IMR-90 (cell line): ENCODE data around the gene CHST14. TPM values are rescaled to one million over a fixed set of nuclear protein-coding genes. Genes with fewer than 3 reads are reported as not detected.

Source experiments
- ATAC-seq: fragments of 200-7000 bp; cut with Tn5 transposase; 2 replicates; pipeline ENCODE4 v1.9.1; 2020; ENCODE audit warnings: low read depth, mild to moderate bottlenecking, moderate library complexity
- BruUV-seq: library from RNA; stranded (reverse); fragments of 400-500 nt; replicated peaks from 2 replicates; lab custom pipeline; 2021; lab: Mats Ljungman, UMichigan
- CTCF ChIA-PET: fragments of 300-600 bp; formaldehyde crosslinking; extraction: SDS; loops from one replicate; lab custom pipeline; 2021; ENCODE audit warnings: antibody characterized with exemption; lab: Yijun Ruan, JAX
- POLR2A ChIA-PET: fragments of 300-600 bp; sonication (Branson Sonifier 250); formaldehyde crosslinking; loops from one replicate; lab custom pipeline; 2022; ENCODE audit warnings: antibody characterized with exemption; ENCODE audit not compliant: unreplicated experiment; lab: Charles Lee
- DNase-seq: peaks from one replicate; pipeline ENCODE4 v3.0.0; 2013
- H2AFZ ChIP-seq: replicated peaks from 2 replicates; pipeline ENCODE3; 2013; ENCODE audit warnings: low read length, mild to moderate bottlenecking; ENCODE audit not compliant: poor library complexity
- H2AK5ac ChIP-seq: 2 replicates; pipeline ENCODE4 v1.6.1; 2013; ENCODE audit warnings: low read depth, low read length, inconsistent platforms
- H2AK9ac ChIP-seq: replicated peaks from 2 replicates; pipeline ENCODE3; 2013; ENCODE audit warnings: mild to moderate bottlenecking, low read depth, low read length, moderate library complexity; ENCODE audit not compliant: poor library complexity
- H2BK120ac ChIP-seq: 2 replicates; pipeline ENCODE4 v1.6.1; 2013; ENCODE audit warnings: low read depth, low read length, inconsistent platforms
- H2BK15ac ChIP-seq: 3 replicates; pipeline ENCODE4 v1.6.1; 2013; ENCODE audit warnings: low read depth, low read length, inconsistent platforms
- H2BK20ac ChIP-seq: 2 replicates; pipeline ENCODE4 v1.6.1; 2013; ENCODE audit warnings: low read depth, mild to moderate bottlenecking, inconsistent platforms, low read length, moderate library complexity
- H2BK5ac ChIP-seq: 2 replicates; pipeline ENCODE4 v1.6.1; 2013; ENCODE audit warnings: mild to moderate bottlenecking, low read depth, low read length, inconsistent platforms; ENCODE audit not compliant: poor library complexity, severe bottlenecking
- H3K14ac ChIP-seq: replicated peaks from 2 replicates; pipeline ENCODE4 v1.6.1; 2013; ENCODE audit warnings: low read depth, low read length, inconsistent platforms
- H3K18ac ChIP-seq: 2 replicates; pipeline ENCODE4 v1.6.1; 2013; ENCODE audit warnings: low read depth, low read length, control low read depth
- H3K23ac ChIP-seq: 2 replicates; pipeline ENCODE4 v1.6.1; 2013; ENCODE audit warnings: low read depth, low read length, inconsistent platforms
- H3K27ac ChIP-seq: 2 replicates; pipeline ENCODE4 v1.5.1; 2013; ENCODE audit warnings: mild to moderate bottlenecking, control low read depth, low read length; ENCODE audit not compliant: insufficient read depth
- H3K27me3 ChIP-seq: 2 replicates; pipeline ENCODE4 v1.6.1; 2013; ENCODE audit warnings: low read length; ENCODE audit not compliant: control insufficient read depth, insufficient read depth
- H3K36me3 ChIP-seq: 2 replicates; pipeline ENCODE4 v1.6.1; 2013; ENCODE audit warnings: low read length, mixed read lengths; ENCODE audit not compliant: control insufficient read depth, insufficient read depth
- H3K4ac ChIP-seq: 2 replicates; pipeline ENCODE4 v1.6.1; 2013; ENCODE audit warnings: low read depth, low read length, inconsistent platforms
- H3K4me1 ChIP-seq: 2 replicates; pipeline ENCODE4 v1.6.1; 2013; ENCODE audit warnings: low read length, mixed read lengths; ENCODE audit not compliant: control insufficient read depth, insufficient read depth
- H3K4me2 ChIP-seq: 2 replicates; pipeline ENCODE4 v1.6.1; 2013; ENCODE audit warnings: low read depth, mild to moderate bottlenecking, control low read depth, low read length, moderate library complexity
- H3K4me3 ChIP-seq: 2 replicates; pipeline ENCODE4 v1.5.1; 2013; ENCODE audit warnings: low read depth, mild to moderate bottlenecking, control low read depth, low read length, moderate library complexity; ENCODE audit not compliant: insufficient read depth
- H3K56ac ChIP-seq: 2 replicates; pipeline ENCODE4 v1.6.1; 2013; ENCODE audit warnings: low read length, inconsistent platforms; ENCODE audit not compliant: insufficient read depth; ENCODE audit errors: extremely low read depth
- H3K79me1 ChIP-seq, 2 experiments: 2 replicates each; pipeline ENCODE4 v1.6.1; 2013; ENCODE audit warnings: low read length in 2 of 2, inconsistent platforms in 1 of 2, low read depth in 1 of 2
- H3K9ac ChIP-seq: 2 replicates; pipeline ENCODE4 v1.6.1; 2013; ENCODE audit warnings: low read depth, low read length, control low read depth
- H3K9me1 ChIP-seq: 2 replicates; pipeline ENCODE4 v1.6.1; 2013; ENCODE audit warnings: low read length, inconsistent platforms; ENCODE audit not compliant: insufficient read depth
- H3K9me3 ChIP-seq: 2 replicates; pipeline ENCODE4 v1.6.1; 2013; ENCODE audit warnings: low read length; ENCODE audit not compliant: control insufficient read depth, insufficient read depth
- H4K20me1 ChIP-seq: 2 replicates; pipeline ENCODE4 v1.6.1; 2013; ENCODE audit warnings: low read length, inconsistent platforms; ENCODE audit not compliant: insufficient read depth
- H4K5ac ChIP-seq: 2 replicates; pipeline ENCODE4 v1.6.1; 2013; ENCODE audit warnings: mild to moderate bottlenecking, low read depth, low read length, control low read depth
- H4K8ac ChIP-seq, 2 experiments: 2 replicates each; pipeline ENCODE4 v1.6.1; 2013; ENCODE audit warnings: low read depth in 2 of 2, low read length in 2 of 2, control low read depth in 1 of 2, inconsistent platforms in 1 of 2
- H4K91ac ChIP-seq: 2 replicates; pipeline ENCODE4 v1.6.1; 2013; ENCODE audit warnings: low read depth, low read length, inconsistent platforms; ENCODE audit not compliant: insufficient read depth
- CEBPB ChIP-seq: IDR thresholded peaks from 2 replicates; pipeline ENCODE4 v1.6.1; 2012; ENCODE audit warnings: low read depth, low read length, improper control_type of control experiment
- ELK1 ChIP-seq: fragments of 150-350 bp; IDR thresholded peaks from 2 replicates; pipeline ENCODE4 v1.6.1; 2016; ENCODE audit warnings: low read depth, mild to moderate bottlenecking, low read length, moderate library complexity, borderline replicate concordance
- MAZ ChIP-seq: IDR thresholded peaks from 2 replicates; pipeline ENCODE4 v1.6.1; 2012; ENCODE audit warnings: low read depth, mild to moderate bottlenecking, low read length, improper control_type of control experiment, moderate library complexity, borderline replicate concordance
- POLR2A ChIP-seq: IDR thresholded peaks from 2 replicates; pipeline ENCODE4 v1.6.1; 2012; ENCODE audit warnings: mild to moderate bottlenecking, low read depth, low read length
- USF2 ChIP-seq: fragments of 150-350 bp; IDR thresholded peaks from 2 replicates; pipeline ENCODE4 v1.6.1; 2017; ENCODE audit warnings: mild to moderate bottlenecking, antibody characterized with exemption, low read length, low read depth
- WGBS, 2 experiments: methylation state at CpG; one replicate each; pipeline versions ENCODE4 v1.1.5 to v1.1.7; 2013; ENCODE audit warnings: missing lambda C conversion rate in 2 of 2; ENCODE audit not compliant: insufficient read length in 1 of 2; ENCODE audit errors: extremely low coverage in 2 of 2; 5-methylcytosine and 5-hydroxymethylcytosine counted together
- dilution Hi-C: fragments of 300-500 bp; cut with HindIII; formaldehyde crosslinking; loops from one replicate; pipeline ENCODE4 v1.14.3; 2018; ENCODE audit warnings: low sequenced_read_pairs; ENCODE audit not compliant: unreplicated experiment
- in situ Hi-C: fragments of 300-500 bp; cut with MboI; formaldehyde crosslinking; loops from 3 replicates; pipeline ENCODE4 v1.14.3; 2019; ENCODE audit warnings: low sequenced_read_pairs, inconsistent platforms, mixed read lengths
- intact Hi-C: fragments of 100-400 bp; cut with micrococcal nuclease; formaldehyde crosslinking; loops from 2 replicates; pipeline ENCODE4 v1.10.0; 2022
- polyA plus RNA-seq, 3 experiments: library from polyadenylated mRNA; depleted of rRNA; stranded (reverse); fragments of >200 nt; gene quantifications; 2 replicates each; pipeline ENCODE4 v1.2.3, GENCODE V29; 2012; ENCODE audit warnings: low replicate concordance in 1 of 3
- total RNA-seq: library from RNA; depleted of rRNA; stranded (reverse); fragments of >200 nt; gene quantifications from 2 replicates; pipeline ENCODE4 v1.2.3, GENCODE V29; 2012

The CHST14 gene
- total and polyA plus RNA-seq, 2 of the 4 experiments (the other 2 are of a cell fraction): 3.8 to 19.5 TPM

- no peak overlapping the region for H3K4me3 ChIP-seq
- H4K8ac ChIP-seq: peak overlapping the region; percentile 75 to 87; a peak in 3 of 4 replicates
- no peaks in the 10 kb centered on the region for H4K20me1 ChIP-seq
- no peak overlapping the region for H4K5ac ChIP-seq
- H3K4me1 ChIP-seq: peaks cover 12% of the 10 kb centered on the region
- H4K91ac ChIP-seq: peak overlapping the region; percentile 89; the same call in 1 of the 2 replicates
- peak overlapping the region; percentile 46 for H3K14ac ChIP-seq
- peak overlapping the region; percentile 92 for H2AK5ac ChIP-seq
- H2BK5ac ChIP-seq: no peak overlapping the region
- H2AFZ ChIP-seq: peak overlapping the region; percentile 96
- H3K36me3 ChIP-seq: peaks cover 24% of the 10 kb centered on the region
- H3K27ac ChIP-seq: no peak overlapping the region; the same call in 1 of the 2 replicates
- no peaks in the 10 kb centered on the region for H3K9me3 ChIP-seq
- no peak overlapping the region; the same call in 1 of the 2 replicates for H2BK20ac ChIP-seq
- CTCF ChIA-PET: no interaction called here
- H2BK15ac ChIP-seq: no peak overlapping the region
- peak overlapping the region; percentile 47 for H3K23ac ChIP-seq
- H3K9ac ChIP-seq: no peak overlapping the region
- in situ Hi-C loops (no loop called here), intact Hi-C loops (no loop called here), dilution Hi-C loops (no loop called here)
- no peaks in the 10 kb centered on the region for H3K27me3 ChIP-seq
- H3K4ac ChIP-seq: peak overlapping the region; percentile 72
- DNase-seq: peak; percentile 13
- no peak overlapping the region for H3K56ac ChIP-seq
- no peak for ATAC-seq
- POLR2A ChIA-PET: no interaction called here
- H3K9me1 ChIP-seq: peaks cover 16% of the 10 kb centered on the region
- 85% methylated on average over 3 of the region's 7 CpGs; no CpG with 5 or more reads in 1 of the 2 experiments for WGBS, 2 experiments
- H2BK120ac ChIP-seq: peak overlapping the region; percentile 66; the same call in 1 of the 2 replicates
- no peak overlapping the region; the same call in 1 of the 2 replicates for H3K4me2 ChIP-seq
- TF ChIP-seq USF2 (no peak), POLR2A (no peak), MAZ (no peak), ELK1 (no peak), CEBPB (no peak)
- H3K79me1 ChIP-seq: peaks cover 6 to 18% of the 10 kb centered on the region in 2 experiments; a peak in 3 of 4 replicates
- no peak overlapping the region for H3K18ac ChIP-seq
- no TSS peak for BruUV-seq
- H2AK9ac ChIP-seq: peak overlapping the region; percentile 81
Measured at GRCh38 chr15:40469776-40470390, 901 bp upstream of the CHST14 start.
